Lower lobe of right lung (tissue), 2 donors: ENCODE results near the gene TCF25. TPM values are rescaled to one million over a fixed set of nuclear protein-coding genes. Genes with fewer than 3 reads are reported as not detected.

Source experiments
- ATAC-seq, 2 donors: fragments of 200-7000 bp; cut with Tn5 transposase; one replicate each; pipeline ENCODE4 v1.9.1; 2020 to 2022; ENCODE audit warnings: mild to moderate bottlenecking in 2 of 2, moderate library complexity in 2 of 2
- DNase-seq: peaks from one replicate; pipeline ENCODE4 v3.0.0-alpha.2; 2020
- H3K27ac ChIP-seq: fragments of 200-600 bp; one replicate; pipeline ENCODE4 v1.8.0; 2022
- H3K27me3 ChIP-seq: fragments of 200-600 bp; one replicate; pipeline ENCODE4 v1.8.0; 2022; ENCODE audit warnings: low read depth
- H3K36me3 ChIP-seq: fragments of 200-600 bp; one replicate; pipeline ENCODE4 v1.8.0; 2022; ENCODE audit warnings: mild to moderate bottlenecking
- H3K4me1 ChIP-seq: fragments of 200-600 bp; one replicate; pipeline ENCODE4 v1.8.0; 2022
- H3K4me3 ChIP-seq: fragments of 200-600 bp; one replicate; pipeline ENCODE4 v1.8.0; 2022; ENCODE audit warnings: mild to moderate bottlenecking
- H3K9me3 ChIP-seq: fragments of 200-600 bp; one replicate; pipeline ENCODE4 v1.8.0; 2022
- CTCF ChIP-seq: fragments of 200-600 bp; IDR thresholded peaks from one replicate; pipeline ENCODE4 v1.8.0; 2022; ENCODE audit warnings: antibody characterized with exemption, mild to moderate bottlenecking
- intact Hi-C: fragments of 100-400 bp; cut with DNase I; formaldehyde crosslinking; loops from one replicate; pipeline ENCODE4 v1.11.0; 2022
- total RNA-seq: library from RNA; stranded (reverse); fragmentation: NEBNext Ultra II Directional; extraction: Animal tissue kit (Norgen Biotek cat#: 25700); gene quantifications from one replicate; pipeline ENCODE4 v1.2.1, GENCODE V29; 2021
- donor health status: DM: no; HTN: yes; CAD: no; lungs with severe emphysema.

The TCF25 gene
- total RNA-seq, 1 donor from 2014 or later, result 152 TPM

- Histone ChIP-seq H3K9me3 (no peaks in the 10 kb centered on the region), H3K36me3 (no peaks in the 10 kb centered on the region), H3K27ac (no peak overlapping the region), H3K27me3 (peaks cover 17% of the 10 kb centered on the region), H3K4me1 (peaks cover 18% of the 10 kb centered on the region), H3K4me3 (no peak overlapping the region)
- DNase-seq (peak; percentile 67), ATAC-seq (no peak)
- no peak for TF ChIP-seq CTCF
- intact Hi-C loops, result no loop called here
These were observed 72.3 kb downstream of the TCF25 start for GRCh38 chr16:89945654-89946053.

DNA sequence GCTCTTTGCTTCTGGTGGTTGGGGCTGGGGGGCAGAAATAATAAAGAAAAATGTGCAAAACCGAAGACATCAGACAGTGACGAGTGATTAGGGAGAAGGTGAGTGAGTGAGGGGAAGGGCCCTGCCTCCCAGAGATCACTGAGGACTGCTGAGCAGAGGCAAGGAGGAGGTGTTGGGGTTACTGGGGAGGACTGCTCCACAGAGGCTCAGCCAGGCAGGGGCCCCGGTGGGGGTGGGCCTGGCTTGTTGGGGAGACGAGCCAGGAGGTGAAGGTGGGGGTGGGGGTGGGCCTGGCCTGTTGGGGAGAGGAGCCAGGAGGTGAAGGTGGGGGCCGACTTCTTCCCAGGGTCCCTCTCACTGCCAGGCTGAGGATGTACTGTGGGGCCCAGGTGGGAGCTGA lies 73.1 kb downstream of the TCF25 start:
- Histone ChIP-seq H3K4me3 (no peak overlapping the region), H3K27ac (no peak overlapping the region), H3K36me3 (no peaks in the 10 kb centered on the region), H3K27me3 (peaks cover 17% of the 10 kb centered on the region), H3K4me1 (peaks cover 18% of the 10 kb centered on the region), H3K9me3 (no peaks in the 10 kb centered on the region)
- ATAC-seq (no peak), DNase-seq (no peak)
- intact Hi-C loops, result no loop called here
- TF ChIP-seq CTCF, result no peak

- Histone ChIP-seq H3K4me3 (peak overlapping the region; percentile 56), H3K27me3 (peaks cover 17% of the 10 kb centered on the region), H3K27ac (peak overlapping the region; percentile 11), H3K9me3 (no peaks in the 10 kb centered on the region), H3K4me1 (peaks cover 18% of the 10 kb centered on the region), H3K36me3 (peaks cover 5% of the 10 kb centered on the region)
- intact Hi-C loops, result no loop called here
- ATAC-seq (peak in 1 of 2 donors; percentile 1), DNase-seq (no peak)
- no peak for TF ChIP-seq CTCF
These were observed 75.8 kb downstream of the TCF25 start for GRCh38 chr16:89949121-89949742.

- TF ChIP-seq CTCF, result no peak
- DNase-seq, result no peak
- Histone ChIP-seq H3K4me1 (peaks cover 18% of the 10 kb centered on the region), H3K9me3 (no peaks in the 10 kb centered on the region), H3K27ac (no peak overlapping the region), H3K4me3 (peak overlapping the region; percentile 56), H3K36me3 (peaks cover 7% of the 10 kb centered on the region), H3K27me3 (peaks cover 13% of the 10 kb centered on the region)
- intact Hi-C loops, result no loop called here
- no peak for ATAC-seq
These were observed 76.4 kb downstream of the TCF25 start for GRCh38 chr16:89949756-89950155.

DNA sequence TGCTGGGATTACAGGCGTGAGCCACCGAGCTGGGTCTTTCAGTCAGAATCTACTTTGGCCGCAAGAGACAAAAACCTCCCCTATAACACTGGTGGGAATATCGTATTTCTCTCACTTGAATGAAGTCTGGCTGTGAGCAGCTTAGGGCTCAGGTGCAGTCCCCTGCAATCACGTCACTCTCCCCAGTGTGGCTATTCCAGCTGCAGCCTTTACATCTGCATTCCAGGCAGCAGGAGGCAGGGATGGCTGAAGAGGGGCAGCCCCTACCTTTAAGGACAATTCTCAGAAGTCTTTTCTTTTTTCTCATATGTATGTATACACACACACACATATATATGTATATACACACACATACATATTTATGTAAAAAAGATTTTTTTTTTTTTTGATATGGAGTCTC lies 78.1 kb downstream of the TCF25 start:
- intact Hi-C loops, result no loop called here
- peaks cover 5% of the 10 kb centered on the region for H3K27me3 ChIP-seq
- no peak for TF ChIP-seq CTCF
- peaks cover 23% of the 10 kb centered on the region for H3K36me3 ChIP-seq
- H3K27ac ChIP-seq, result no peak overlapping the region
- DNase-seq (no peak), ATAC-seq (no peak)
- H3K9me3 ChIP-seq, result no peaks in the 10 kb centered on the region
- H3K4me3 ChIP-seq, result no peak overlapping the region
- H3K4me1 ChIP-seq, result peaks cover 18% of the 10 kb centered on the region
